Motor neuron (in vitro differentiated cells): ENCODE measurements around the gene CWF19L1. TPM values are rescaled to one million over a fixed set of nuclear protein-coding genes. Genes with fewer than 3 reads are reported as not detected.
"Not testable (repeated sequence)": the region's sequence is repeated elsewhere in the genome, so short reads cannot be mapped to it uniquely, and the experiment has no call there.

Experiments used
- ATAC-seq, 8 experiments: fragments of 200-7000 bp; cut with Tn5 transposase; replicated peaks in 6 of 8; 2 replicates each; pipeline ENCODE4 v1.8.0; 2021; ENCODE audit warnings: mild to moderate bottlenecking in 8 of 8, moderate library complexity in 8 of 8
- H3K27ac ChIP-seq, 2 donors: fragments of 250-450 bp; sonication (Bioruptor Pico); 2 replicates each; pipeline ENCODE4 v1.9.0; 2021; ENCODE audit warnings: antibody characterized with exemption in 2 of 2, mild to moderate bottlenecking in 2 of 2, moderate library complexity in 1 of 2
- H3K4me1 ChIP-seq, 2 donors: fragments of 250-450 bp; sonication (Bioruptor Pico); replicated peaks in 1 of 2; 2 replicates each; pipeline ENCODE4 v1.6.1; 2021; ENCODE audit warnings: antibody characterized with exemption in 2 of 2, mild to moderate bottlenecking in 2 of 2, moderate library complexity in 1 of 2
- H3K4me3 ChIP-seq, 5 donors: fragments of 250-450 bp; sonication (Bioruptor Pico); 2 replicates each; pipeline ENCODE4 v1.9.0; 2021; ENCODE audit warnings: antibody characterized with exemption in 5 of 5, mild to moderate bottlenecking in 5 of 5, moderate library complexity in 4 of 5
- WGBS, 10 experiments: fragments of 450-650 bp; shearing (Covaris generic); methylation state at CpG; one replicate each; pipeline ENCODE4 v1.0.0; 2022; 5-methylcytosine and 5-hydroxymethylcytosine counted together
- in situ Hi-C, 9 experiments: fragments of 400-800 bp; cut with MboI; loops; one replicate each; pipeline ENCODE4 v1.15.0; 2021; ENCODE audit warnings: low sequenced_read_pairs in 9 of 9, low pct_unique_long_range_greater_than_20kb in 2 of 9; ENCODE audit not compliant: unreplicated experiment in 9 of 9
- total RNA-seq, 8 experiments: library from RNA; unstranded; fragments of 300-600 nt; gene quantifications; 2 replicates each; pipeline versions ENCODE4 v1.2.3 to v1.2.4, GENCODE V29; 2022

CWF19L1 gene
- total RNA-seq, 8 experiments from 2014 or later = 17.8 to 30.8 (median 21.4) TPM

GRCh38 chr10:100288196-100288595 lies 20.8 kb upstream of the CWF19L1 start:
- Histone ChIP-seq H3K4me3 (no peak overlapping the region), H3K4me1 (peaks cover 15 to 20% of the 10 kb centered on the region in 2 donors), H3K27ac (no peak overlapping the region)
- in situ Hi-C loops = no loop called here
- WGBS, 10 experiments = 27 to 100% (median 80%) methylated on average over 2 to 5 of the region's 5 CpGs; no CpG with 5 or more reads in 3 of the 10 experiments
- ATAC-seq = no peak

DNA sequence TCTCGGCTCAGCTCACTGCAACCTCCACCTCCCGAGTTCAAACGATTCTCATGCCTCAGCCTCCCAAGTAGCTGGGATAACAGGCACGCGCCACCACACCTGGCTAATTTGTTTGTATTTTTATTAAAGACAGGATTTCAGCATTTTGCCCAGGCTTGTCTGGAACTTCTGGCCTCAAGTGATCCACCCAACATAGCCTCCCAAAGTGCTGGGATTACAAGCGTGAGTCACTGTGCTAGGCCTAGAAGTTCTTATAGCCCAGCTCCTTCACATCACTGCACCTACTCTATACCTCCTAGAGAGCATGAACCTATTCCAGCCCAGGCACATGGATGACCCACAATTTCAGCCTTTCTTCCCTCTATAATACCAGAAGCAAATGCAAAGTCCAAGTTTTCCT lies 20.3 kb upstream of the CWF19L1 start:
- in situ Hi-C loops = no loop called here
- Histone ChIP-seq H3K4me3 (no peak overlapping the region), H3K4me1 (peaks cover 15 to 22% of the 10 kb centered on the region in 2 donors), H3K27ac (no peak overlapping the region)
- 80 to 100% (median 94%) methylated on average over 1 to 6 of the region's 6 CpGs; no CpG with 5 or more reads in 2 of the 10 experiments for WGBS, 10 experiments
- ATAC-seq = no peak

DNA sequence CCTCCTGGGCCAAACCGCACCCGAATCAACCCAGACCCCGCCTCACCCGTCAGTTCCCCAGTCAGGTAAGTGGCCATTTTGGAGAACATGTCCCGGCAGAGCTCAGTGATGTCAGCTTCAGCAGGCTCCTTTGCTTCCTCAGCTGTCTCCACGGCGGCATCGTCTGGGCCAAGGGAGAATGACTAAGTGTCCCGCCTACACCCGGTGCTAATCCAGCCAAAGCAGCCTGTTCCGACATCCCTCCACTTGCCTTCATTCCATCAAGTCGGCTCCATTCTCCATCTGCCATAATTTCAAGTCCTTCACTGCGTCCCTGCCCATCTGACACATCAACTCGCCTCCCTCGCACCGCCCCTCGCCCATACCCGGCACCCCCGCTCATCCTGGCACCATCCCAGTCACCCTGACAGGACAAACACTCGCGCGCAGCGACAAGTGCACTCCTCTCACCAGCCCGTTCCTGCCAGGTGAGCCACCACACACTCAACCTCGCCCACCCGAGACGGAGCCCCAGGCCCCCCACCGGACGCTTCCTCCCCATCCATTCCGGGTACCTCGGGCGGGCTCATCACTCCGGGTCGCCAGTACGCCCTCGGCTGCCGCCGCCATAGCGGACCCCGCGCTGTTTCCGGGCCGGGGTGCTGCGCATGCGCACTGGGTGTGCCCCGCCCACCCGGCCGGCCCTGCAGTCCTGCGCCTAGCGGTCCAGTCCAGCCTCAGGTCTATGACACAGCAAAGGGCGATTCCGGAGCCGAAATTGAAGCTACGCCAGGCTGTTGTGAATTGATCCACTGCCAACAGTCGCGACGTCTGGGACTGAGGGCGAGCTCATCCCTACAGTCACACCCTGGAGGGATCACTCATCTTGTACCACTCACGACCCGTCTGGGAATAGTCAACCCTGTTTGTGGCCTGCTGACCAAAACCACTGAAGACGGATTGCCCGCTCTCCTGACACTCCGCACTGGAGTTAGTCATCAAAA lies 18.9 kb upstream of the CWF19L1 start, which contains the start of gene BLOC1S2:
TSS of gene BLOC1S2 (minus strand) at position 630 of the 983 bp plus-strand sequence. CDS start at position 609, 21 bp downstream.
- Histone ChIP-seq H3K4me3 (peak within 1 kb of the TSS; percentile 62 to 91 (median 75)), H3K27ac (peak within 1 kb of the TSS; percentile 84 to 89), H3K4me1 (peaks cover 15 to 22% of the 10 kb centered on the region in 2 donors)
- in situ Hi-C loops = no loop called here
- ATAC-seq = peak; percentile 85 to 96 (median 94)
- 0 to 20% (median 0%) methylated on average over 2 to 9 of the region's 63 CpGs; no CpG with 5 or more reads in 2 of the 10 experiments for WGBS, 10 experiments

DNA sequence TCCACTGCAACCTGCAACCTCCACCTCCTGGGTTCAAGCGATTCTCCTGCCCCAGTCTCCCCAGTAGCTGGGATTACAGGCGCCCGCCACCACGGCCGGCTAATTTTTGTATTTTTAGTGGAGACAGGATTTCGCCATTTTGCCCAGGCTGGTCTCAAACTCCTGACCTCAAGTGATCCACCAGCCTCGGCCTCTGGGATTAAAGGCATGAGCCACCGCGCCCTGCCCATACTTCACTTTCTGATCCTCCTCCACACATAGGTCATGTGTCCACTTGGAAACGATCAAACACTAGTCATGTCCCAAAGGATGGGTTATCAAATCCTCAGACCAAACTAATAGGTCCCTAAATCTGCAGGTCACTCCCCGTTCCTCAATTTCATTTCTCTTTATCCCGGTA lies 17.9 kb upstream of the CWF19L1 start:
- H3K27ac ChIP-seq = peak overlapping the region; percentile 84 to 89
- ATAC-seq, in situ Hi-C loops: not testable (repeated sequence)
- H3K4me1 ChIP-seq = peaks cover 15 to 22% of the 10 kb centered on the region in 2 donors
- peak overlapping the region; percentile 62 to 91 (median 75) for H3K4me3 ChIP-seq
- WGBS, 10 experiments = 40 to 100% (median 70%) methylated on average over 1 to 9 of the region's 12 CpGs; no CpG with 5 or more reads in 2 of the 10 experiments

GRCh38 chr10:100282907-100283306 lies 15.5 kb upstream of the CWF19L1 start:
- WGBS, 10 experiments = 79 to 100% (median 98%) methylated on average over 1 to 3 of the region's 3 CpGs; no CpG with 5 or more reads in 2 of the 10 experiments
- no peak for ATAC-seq
- Histone ChIP-seq H3K27ac (no peak overlapping the region), H3K4me1 (peaks cover 15 to 22% of the 10 kb centered on the region in 2 donors), H3K4me3 (no peak overlapping the region)
- in situ Hi-C loops = no loop called here

- ATAC-seq, in situ Hi-C loops, H3K27ac ChIP-seq, H3K4me1 ChIP-seq, H3K4me3 ChIP-seq: not testable (repeated sequence)
- no CpG with 5 or more reads among the region's 31 CpGs for WGBS, 10 experiments
These were observed 9.5 kb upstream of the CWF19L1 start for GRCh38 chr10:100276971-100277370.

GRCh38 chr10:100265821-100266485 lies 1.5 kb downstream of the CWF19L1 start:
- peak overlapping the region in 1 of 5 donors; percentile 97 for H3K4me3 ChIP-seq
- H3K27ac ChIP-seq = no peak overlapping the region
- 83 to 100% (median 99%) methylated on average over 1 to 9 of the region's 15 CpGs for WGBS, 10 experiments
- in situ Hi-C loops = no loop called here
- H3K4me1 ChIP-seq = peaks cover 7 to 9% of the 10 kb centered on the region in 2 donors
- ATAC-seq = no peak

GRCh38 chr10:100254191-100254590 lies 13.2 kb downstream of the CWF19L1 start:
- WGBS, 10 experiments = 83 to 100% (median 100%) methylated on average over 1 to 3 of the region's 3 CpGs; no CpG with 5 or more reads in 2 of the 10 experiments
- in situ Hi-C loops = no loop called here
- Histone ChIP-seq H3K4me3 (no peak overlapping the region), H3K27ac (no peak overlapping the region), H3K4me1 (no peaks in the 10 kb centered on the region)
- no peak for ATAC-seq

DNA sequence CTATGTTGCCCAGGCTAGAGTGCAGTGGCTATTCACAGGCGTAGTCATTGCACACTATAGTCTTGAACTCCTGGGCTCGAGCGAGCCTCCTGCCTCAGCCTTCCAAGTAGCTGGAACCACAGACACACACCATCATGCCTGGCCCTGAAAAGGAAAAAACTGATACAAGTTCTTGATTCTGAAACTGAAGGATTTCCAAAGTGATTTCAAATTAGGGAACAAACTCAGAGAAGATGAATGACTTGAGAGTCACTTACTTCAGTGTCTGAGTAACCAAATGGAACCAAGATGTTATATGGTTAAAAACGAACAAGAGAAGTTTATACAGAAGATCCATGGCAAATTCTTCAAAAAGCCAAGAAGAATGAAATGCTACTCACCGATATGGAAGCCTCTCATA lies 14.4 kb downstream of the CWF19L1 start:
- in situ Hi-C loops = no loop called here
- no peak overlapping the region for H3K4me3 ChIP-seq
- 80 to 100% (median 93%) methylated on average over 1 to 5 of the region's 5 CpGs; no CpG with 5 or more reads in 1 of the 10 experiments for WGBS, 10 experiments
- ATAC-seq = no peak
- H3K27ac ChIP-seq = no peak overlapping the region
- H3K4me1 ChIP-seq = no peaks in the 10 kb centered on the region

DNA sequence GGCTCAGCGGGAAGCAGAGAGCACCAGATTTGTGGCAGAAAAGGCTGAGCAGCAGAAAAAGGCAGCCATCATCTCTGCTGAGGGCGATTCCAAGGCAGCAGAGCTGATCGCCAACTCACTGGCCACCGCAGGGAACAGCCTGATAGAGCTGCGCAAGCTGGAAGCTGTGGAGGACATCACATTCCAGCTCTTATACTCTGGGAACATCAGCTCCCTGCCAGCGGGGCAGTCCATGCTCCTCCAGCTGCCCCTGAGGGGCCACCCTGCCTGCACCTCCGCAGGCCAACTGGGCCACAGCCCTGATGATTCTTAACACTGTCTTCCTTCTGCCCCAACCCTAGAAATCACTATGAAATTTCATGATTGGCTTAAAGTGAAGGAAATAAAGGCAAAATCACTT lies 18.6 kb downstream of the CWF19L1 start:
- Histone ChIP-seq H3K27ac (no peak overlapping the region), H3K4me3 (no peak overlapping the region), H3K4me1 (no peaks in the 10 kb centered on the region)
- WGBS, 10 experiments = 93 to 100% (median 97%) methylated on average over 1 to 5 of the region's 7 CpGs; no CpG with 5 or more reads in 7 of the 10 experiments
- in situ Hi-C loops = no loop called here
- no peak for ATAC-seq

- in situ Hi-C loops = no loop called here
- no peak overlapping the region for H3K27ac ChIP-seq
- 71 to 96% (median 85%) methylated on average over 1 to 4 of the region's 5 CpGs; no CpG with 5 or more reads in 1 of the 10 experiments for WGBS, 10 experiments
- no peak overlapping the region for H3K4me3 ChIP-seq
- no peak for ATAC-seq
- H3K4me1 ChIP-seq = no peaks in the 10 kb centered on the region
These were observed 21.8 kb downstream of the CWF19L1 start for GRCh38 chr10:100245484-100246220.

DNA sequence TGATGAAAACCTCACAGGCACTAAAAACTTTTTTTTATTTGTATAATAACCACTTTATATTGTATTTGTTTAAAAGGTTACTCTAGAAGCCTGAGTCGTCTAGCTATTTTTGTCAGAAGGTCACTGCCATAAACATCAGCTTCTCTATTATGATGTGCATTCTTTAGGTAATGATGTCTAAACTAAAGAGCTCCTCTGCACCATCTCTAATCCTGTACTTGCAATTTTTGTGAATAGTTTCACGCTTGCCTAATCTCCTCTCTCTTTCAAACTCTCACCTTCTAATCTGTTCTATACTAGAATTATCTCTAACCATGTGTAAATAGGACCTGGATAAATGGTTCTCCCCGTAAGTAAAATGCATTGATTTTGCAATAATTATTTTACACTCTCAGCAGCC lies 27.6 kb downstream of the CWF19L1 start:
- in situ Hi-C loops = no loop called here
- WGBS, 10 experiments = 82 to 96% (median 92%) methylated on average over 1 to 3 of the region's 3 CpGs
- ATAC-seq = no peak

More for the DNA sequence above, 27.6 kb downstream of the CWF19L1 start:
- H3K4me1 ChIP-seq = no peaks in the 10 kb centered on the region
- H3K27ac ChIP-seq = no peak overlapping the region
- no peak overlapping the region for H3K4me3 ChIP-seq
